OCI-LY1 (cell line): ENCODE measurements around the gene NDFIP1.

Source experiments
- H2AFZ ChIP-seq: fragments of 200-600 bp; sonication (generic), shearing (Covaris generic); 2 replicates; pipeline ENCODE4 v1.6.0; 2014; ENCODE audit warnings: antibody characterized with exemption, mild to moderate bottlenecking, low read length
- H3F3A ChIP-seq: fragments of 200-600 bp; sonication (generic), shearing (Covaris generic); 2 replicates; pipeline ENCODE4 v1.6.0; 2014; ENCODE audit warnings: mild to moderate bottlenecking, antibody characterized with exemption, low read length, moderate library complexity; ENCODE audit not compliant: insufficient read depth
- H3K27ac ChIP-seq: fragments of 200-600 bp; sonication (generic); 2 replicates; pipeline ENCODE4 v1.5.1; 2014; ENCODE audit warnings: low read length, mixed run types, mild to moderate bottlenecking, low read depth; ENCODE audit not compliant: poor library complexity, severe bottlenecking
- H3K27me3 ChIP-seq: fragments of 200-600 bp; sonication (generic); 2 replicates; pipeline ENCODE4 v1.6.0; 2014; ENCODE audit warnings: antibody characterized with exemption, mild to moderate bottlenecking, low read length, moderate library complexity; ENCODE audit not compliant: insufficient read depth
- H3K36me3 ChIP-seq: fragments of 200-600 bp; sonication (generic); 2 replicates; pipeline ENCODE4 v1.6.1; 2014; ENCODE audit warnings: mild to moderate bottlenecking, antibody characterized with exemption, low read length, moderate library complexity, mixed read lengths; ENCODE audit not compliant: insufficient read depth
- H3K4me1 ChIP-seq: fragments of 200-600 bp; sonication (generic); 2 replicates; pipeline ENCODE4 v1.5.1; 2014; ENCODE audit warnings: mild to moderate bottlenecking, low read length, moderate library complexity; ENCODE audit not compliant: insufficient read depth, severe bottlenecking
- H3K4me2 ChIP-seq: fragments of 200-600 bp; sonication (generic), shearing (Covaris generic); 2 replicates; pipeline ENCODE4 v1.6.1; 2014; ENCODE audit warnings: low read length
- H3K4me3 ChIP-seq: fragments of 200-600 bp; sonication (generic); 2 replicates; pipeline ENCODE4 v1.5.1; 2014; ENCODE audit warnings: low read length, low read depth, mild to moderate bottlenecking, mixed read lengths; ENCODE audit not compliant: poor library complexity, severe bottlenecking
- H3K79me2 ChIP-seq: fragments of 200-600 bp; shearing (Covaris generic); 2 replicates; pipeline ENCODE4 v1.6.1; 2016; ENCODE audit warnings: mixed run types, low read length, mixed read lengths; ENCODE audit not compliant: insufficient read depth
- H3K9ac ChIP-seq: fragments of 200-600 bp; sonication (generic), shearing (Covaris generic); 2 replicates; pipeline ENCODE4 v1.6.1; 2014; ENCODE audit warnings: mild to moderate bottlenecking, low read length, mixed read lengths
- H3K9me2 ChIP-seq: fragments of 200-600 bp; sonication (generic), shearing (Covaris generic); 2 replicates; pipeline ENCODE4 v1.6.1; 2014; ENCODE audit warnings: low read depth, mild to moderate bottlenecking, low read length, mixed read lengths
- H3K9me3 ChIP-seq: fragments of 200-600 bp; shearing (Covaris generic); 2 replicates; pipeline ENCODE4 v1.6.1; 2014; ENCODE audit warnings: low read length, mixed read lengths
- H4K20me1 ChIP-seq: fragments of 200-600 bp; sonication (generic), shearing (Covaris generic); 2 replicates; pipeline ENCODE4 v1.6.0; 2016; ENCODE audit warnings: mild to moderate bottlenecking, low read length; ENCODE audit not compliant: insufficient read depth
- EZH2 ChIP-seq: fragments of 200-600 bp; sonication (generic), shearing (Covaris generic); IDR thresholded peaks from 2 replicates; pipeline ENCODE4 v1.8.0; 2017; ENCODE audit warnings: borderline replicate concordance, mixed run types, mild to moderate bottlenecking, antibody characterized with exemption, low read length, moderate library complexity, mixed read lengths
- TF ChIP-seq, protein P1 (sequence below): fragments of 200-600 bp; sonication (generic), shearing (Covaris generic); IDR thresholded peaks from 2 replicates; pipeline ENCODE4 v1.5.1; 2017; ENCODE audit warnings: mild to moderate bottlenecking, antibody characterized with exemption, low read length, moderate library complexity, mixed read lengths

The NDFIP1 gene

GRCh38 chr5:142181547-142182163 is 73.1 kb downstream of the NDFIP1 start:
- H2AFZ ChIP-seq: no peak overlapping the region
- no peaks in the 10 kb centered on the region for H3K9me2 ChIP-seq
- H3K9ac ChIP-seq: no peak overlapping the region
- no peaks in the 10 kb centered on the region; the same call in 1 of the 2 replicates for H3K27me3 ChIP-seq
- no peaks in the 10 kb centered on the region for H3K36me3 ChIP-seq
- no peaks in the 10 kb centered on the region for H4K20me1 ChIP-seq
- H3K4me3 ChIP-seq: no peak overlapping the region
- no peak for TF ChIP-seq EZH2
- TF ChIP-seq, protein P1, sequence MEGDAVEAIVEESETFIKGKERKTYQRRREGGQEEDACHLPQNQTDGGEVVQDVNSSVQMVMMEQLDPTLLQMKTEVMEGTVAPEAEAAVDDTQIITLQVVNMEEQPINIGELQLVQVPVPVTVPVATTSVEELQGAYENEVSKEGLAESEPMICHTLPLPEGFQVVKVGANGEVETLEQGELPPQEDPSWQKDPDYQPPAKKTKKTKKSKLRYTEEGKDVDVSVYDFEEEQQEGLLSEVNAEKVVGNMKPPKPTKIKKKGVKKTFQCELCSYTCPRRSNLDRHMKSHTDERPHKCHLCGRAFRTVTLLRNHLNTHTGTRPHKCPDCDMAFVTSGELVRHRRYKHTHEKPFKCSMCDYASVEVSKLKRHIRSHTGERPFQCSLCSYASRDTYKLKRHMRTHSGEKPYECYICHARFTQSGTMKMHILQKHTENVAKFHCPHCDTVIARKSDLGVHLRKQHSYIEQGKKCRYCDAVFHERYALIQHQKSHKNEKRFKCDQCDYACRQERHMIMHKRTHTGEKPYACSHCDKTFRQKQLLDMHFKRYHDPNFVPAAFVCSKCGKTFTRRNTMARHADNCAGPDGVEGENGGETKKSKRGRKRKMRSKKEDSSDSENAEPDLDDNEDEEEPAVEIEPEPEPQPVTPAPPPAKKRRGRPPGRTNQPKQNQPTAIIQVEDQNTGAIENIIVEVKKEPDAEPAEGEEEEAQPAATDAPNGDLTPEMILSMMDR: no peak
- H3K4me2 ChIP-seq: no peak overlapping the region
- no peaks in the 10 kb centered on the region for H3K9me3 ChIP-seq
- no peaks in the 10 kb centered on the region for H3K79me2 ChIP-seq
- H3K4me1 ChIP-seq: no peaks in the 10 kb centered on the region
- H3F3A ChIP-seq: no peaks in the 10 kb centered on the region
- no peak overlapping the region for H3K27ac ChIP-seq

GRCh38 chr5:142182840-142183239 is 74.3 kb downstream of the NDFIP1 start:
- Histone ChIP-seq H4K20me1 (no peaks in the 10 kb centered on the region), H3K4me2 (no peak overlapping the region), H3K9me2 (no peaks in the 10 kb centered on the region), H3K27me3 (no peaks in the 10 kb centered on the region; the same call in 1 of the 2 replicates), H3K4me3 (no peak overlapping the region), H3K4me1 (no peaks in the 10 kb centered on the region), H3K36me3 (no peaks in the 10 kb centered on the region), H3F3A (no peaks in the 10 kb centered on the region), H3K9ac (no peak overlapping the region), H3K79me2 (no peaks in the 10 kb centered on the region), H3K27ac (no peak overlapping the region), H3K9me3 (no peaks in the 10 kb centered on the region), H2AFZ (no peak overlapping the region)
- TF ChIP-seq, protein P1: no peak
- TF ChIP-seq EZH2: no peak

GRCh38 chr5:142183561-142183960 is 75.0 kb downstream of the NDFIP1 start:
- Histone ChIP-seq H3F3A (no peaks in the 10 kb centered on the region), H3K4me1 (no peaks in the 10 kb centered on the region), H3K9ac (no peak overlapping the region), H3K4me2 (no peak overlapping the region), H3K79me2 (no peaks in the 10 kb centered on the region), H3K9me2 (no peaks in the 10 kb centered on the region), H3K27me3 (no peaks in the 10 kb centered on the region; the same call in 1 of the 2 replicates), H3K4me3 (no peak overlapping the region), H2AFZ (no peak overlapping the region), H3K9me3 (no peaks in the 10 kb centered on the region), H4K20me1 (no peaks in the 10 kb centered on the region), H3K27ac (no peak overlapping the region), H3K36me3 (no peaks in the 10 kb centered on the region)
- TF ChIP-seq EZH2: no peak
- TF ChIP-seq, protein P1: no peak
